ENCODE data around the gene TNNT2.

The TNNT2 gene

GRCh38 chr1:201335901-201336300 is 41.6 kb downstream of the TNNT2 start:
- no peaks in the 10 kb centered on the region for H3K27me3 ChIP-seq
- no peak overlapping the region for H3K4me3 ChIP-seq (ENCODE audit: low read depth, low read length)
- no peaks in the 10 kb centered on the region; the same call in 1 of the 2 replicates for H3K4me1 ChIP-seq
- H3K9me3 ChIP-seq: no peaks in the 10 kb centered on the region
- TF ChIP-seq CTCF (IDR thresholded peaks at IDR 0.05; ENCODE audit: low read depth, low read length): no peak
- no peaks in the 10 kb centered on the region for H3K36me3 ChIP-seq
- DNase-seq: no peak

GRCh38 chr1:201335174-201335870 is 42.2 kb downstream of the TNNT2 start:
- Histone ChIP-seq H3K27me3 (no peaks in the 10 kb centered on the region), H3K36me3 (no peaks in the 10 kb centered on the region), H3K9me3 (no peaks in the 10 kb centered on the region), H3K4me1 (no peaks in the 10 kb centered on the region; the same call in 1 of the 2 replicates), H3K4me3 (ENCODE audit: low read depth, low read length) (no peak overlapping the region)
- DNase-seq: no peak
- no peak for TF ChIP-seq CTCF (IDR thresholded peaks at IDR 0.05; ENCODE audit: low read depth, low read length)

- no peaks in the 10 kb centered on the region for H3K27me3 ChIP-seq
- no peak for DNase-seq
- H3K4me1 ChIP-seq: no peaks in the 10 kb centered on the region; the same call in 1 of the 2 replicates
- no peak for TF ChIP-seq CTCF (IDR thresholded peaks at IDR 0.05; ENCODE audit: low read depth, low read length)
- no peaks in the 10 kb centered on the region for H3K9me3 ChIP-seq
- H3K4me3 ChIP-seq (ENCODE audit: low read depth, low read length): no peak overlapping the region
- no peaks in the 10 kb centered on the region for H3K36me3 ChIP-seq
These were observed 42.9 kb downstream of the TNNT2 start for GRCh38 chr1:201334325-201335173.

GRCh38 chr1:201332616-201333335 is 44.7 kb downstream of the TNNT2 start:
- no peak for DNase-seq
- H3K9me3 ChIP-seq: no peaks in the 10 kb centered on the region
- TF ChIP-seq CTCF (IDR thresholded peaks at IDR 0.05; ENCODE audit: low read depth, low read length): no peak

GRCh38 chr1:201332021-201332420 is 45.5 kb downstream of the TNNT2 start:
- Histone ChIP-seq H3K36me3 (no peaks in the 10 kb centered on the region), H3K4me3 (ENCODE audit: low read depth, low read length) (no peak overlapping the region), H3K27me3 (no peaks in the 10 kb centered on the region), H3K4me1 (no peaks in the 10 kb centered on the region; the same call in 1 of the 2 replicates), H3K9me3 (no peaks in the 10 kb centered on the region)
- no peak for DNase-seq
- no peak for TF ChIP-seq CTCF (IDR thresholded peaks at IDR 0.05; ENCODE audit: low read depth, low read length)

More at GRCh38 chr1:201332616-201333335, 44.7 kb downstream of the TNNT2 start:
- Histone ChIP-seq H3K4me3 (ENCODE audit: low read depth, low read length) (no peak overlapping the region), H3K27me3 (no peaks in the 10 kb centered on the region), H3K36me3 (no peaks in the 10 kb centered on the region), H3K4me1 (no peaks in the 10 kb centered on the region; the same call in 1 of the 2 replicates)

Data from BE2C (cell line).